GM23338 (cell line): Measurements from ENCODE around the gene AOPEP. TPM values are rescaled to one million over a fixed set of nuclear protein-coding genes. Genes with fewer than 3 reads are reported as not detected.

Experiments
- ATAC-seq: fragments of 200-7000 bp; cut with Tn5 transposase; 3 replicates; pipeline ENCODE4 v1.9.1; 2020
- DNase-seq: peaks from one replicate; pipeline ENCODE4 v3.0.0-alpha.2; 2015; ENCODE audit warnings: low spot score
- H2AFZ ChIP-seq: fragments of 200-600 bp; sonication (generic); 2 replicates; pipeline ENCODE4 v1.8.0; 2016; ENCODE audit warnings: antibody characterized with exemption, mild to moderate bottlenecking, moderate library complexity
- H3F3A ChIP-seq: fragments of 200-600 bp; sonication (generic); replicated peaks from 2 replicates; pipeline ENCODE4 v1.8.0; 2017; ENCODE audit warnings: antibody characterized with exemption, mixed run types, low read depth
- H3K27ac ChIP-seq: fragments of 200-600 bp; sonication (generic); 2 replicates; pipeline ENCODE4 v1.6.1; 2016; ENCODE audit warnings: low read depth
- H3K27me3 ChIP-seq: fragments of 200-600 bp; sonication (generic); 2 replicates; pipeline ENCODE4 v1.8.0; 2016; ENCODE audit warnings: mild to moderate bottlenecking, mixed run types, moderate library complexity; ENCODE audit not compliant: insufficient read depth
- H3K36me3 ChIP-seq: fragments of 200-600 bp; sonication (generic); 2 replicates; pipeline ENCODE4 v1.8.0; 2016; ENCODE audit warnings: mild to moderate bottlenecking; ENCODE audit not compliant: insufficient read depth
- H3K4me1 ChIP-seq: fragments of 200-600 bp; sonication (generic); 2 replicates; pipeline ENCODE4 v1.8.0; 2016; ENCODE audit warnings: mild to moderate bottlenecking, moderate library complexity; ENCODE audit not compliant: insufficient read depth
- H3K4me2 ChIP-seq: fragments of 200-600 bp; sonication (generic); 2 replicates; pipeline ENCODE4 v1.7.1; 2017; ENCODE audit warnings: mixed run types
- H3K4me3 ChIP-seq: fragments of 200-600 bp; sonication (generic); 2 replicates; pipeline ENCODE4 v1.6.1; 2016; ENCODE audit warnings: mixed run types
- H3K79me2 ChIP-seq: fragments of 200-600 bp; sonication (generic); replicated peaks from 2 replicates; pipeline ENCODE4 v1.8.0; 2017; ENCODE audit warnings: mild to moderate bottlenecking; ENCODE audit not compliant: insufficient read depth
- H3K9me2 ChIP-seq: fragments of 200-600 bp; sonication (generic); 2 replicates; pipeline ENCODE4 v1.8.0; 2017; ENCODE audit not compliant: insufficient read depth
- H4K20me1 ChIP-seq: fragments of 200-600 bp; sonication (generic); replicated peaks from 2 replicates; pipeline ENCODE4 v1.8.0; 2017; ENCODE audit warnings: mild to moderate bottlenecking; ENCODE audit not compliant: insufficient read depth
- H3K27ac Mint-ChIP-seq: 2 replicates; pipeline ENCODE4 v1.8.0; 2020; ENCODE audit warnings: inconsistent platforms, mild to moderate bottlenecking, moderate library complexity, mixed read lengths
- H3K27me3 Mint-ChIP-seq: 3 replicates; pipeline ENCODE4 v1.8.0; 2022; ENCODE audit warnings: low read depth, mild to moderate bottlenecking, moderate library complexity, mixed read lengths, inconsistent platforms; ENCODE audit not compliant: insufficient read depth, poor library complexity
- H3K36me3 Mint-ChIP-seq: 3 replicates; pipeline ENCODE4 v1.8.0; 2021; ENCODE audit warnings: low read depth, mild to moderate bottlenecking, inconsistent platforms, moderate library complexity, mixed read lengths
- H3K4me1 Mint-ChIP-seq: 3 replicates; pipeline ENCODE4 v1.8.0; 2020; ENCODE audit warnings: mild to moderate bottlenecking, inconsistent platforms, mixed read lengths
- H3K4me3 Mint-ChIP-seq: 3 replicates; pipeline ENCODE4 v1.8.0; 2021; ENCODE audit warnings: moderate library complexity, mild to moderate bottlenecking, inconsistent platforms, mixed read lengths
- H3K9me3 Mint-ChIP-seq: 3 replicates; pipeline ENCODE4 v1.8.0; 2020; ENCODE audit warnings: moderate library complexity, mild to moderate bottlenecking, inconsistent platforms, mixed read lengths
- CREB1 ChIP-seq: fragments of 250-450 bp; sonication (Bioruptor Pico); IDR thresholded peaks from 2 replicates; pipeline ENCODE4 v1.5.0; 2020; ENCODE audit warnings: low read depth, mild to moderate bottlenecking, moderate library complexity
- CTCF ChIP-seq, 2 experiments: fragments of 200-600 bp in 1 of 2; sonication (generic) in 1 of 2; conservative IDR thresholded peaks; 2 replicates each; pipeline versions ENCODE4 v1.5.1 to v1.6.1; 2016 to 2017; ENCODE audit warnings: antibody characterized with exemption in 2 of 2, low read depth in 2 of 2, mild to moderate bottlenecking in 2 of 2, moderate library complexity in 1 of 2
- ETS1 ChIP-seq: IDR thresholded peaks from 2 replicates; pipeline ENCODE4 v1.6.1; 2016; ENCODE audit warnings: antibody characterized with exemption
- ZNF331 ChIP-seq: fragments of 250-450 bp; sonication (Bioruptor Pico); IDR thresholded peaks from 2 replicates; pipeline ENCODE4 v1.5.0; 2020; ENCODE audit warnings: low read depth, mild to moderate bottlenecking, moderate library complexity
- ZNF462 ChIP-seq: fragments of 250-450 bp; sonication (Bioruptor Pico); IDR thresholded peaks from 2 replicates; pipeline ENCODE4 v1.5.0; 2020; ENCODE audit warnings: mild to moderate bottlenecking, moderate library complexity
- polyA plus RNA-seq: library from polyadenylated mRNA; unstranded; fragments of >200 nt; fragmentation: Nextera tagmentation; extraction: Ambion mirVana; gene quantifications from 2 replicates; pipeline ENCODE4 v1.2.1, GENCODE V29; 2016
- total RNA-seq: library from RNA; depleted of rRNA; stranded (reverse); fragments of >200 nt; shearing (Covaris generic); gene quantifications from 2 replicates; pipeline ENCODE4 v1.2.3, GENCODE V29; 2014

Gene AOPEP
- total and polyA plus RNA-seq, 2 experiments from 2014 or later, result 7.0 to 16.5 TPM

GRCh38 chr9:94821098-94821887, 94.8 kb downstream of the AOPEP start (continued):
- TF ChIP-seq ZNF462, result no peak
- no peak for TF ChIP-seq CREB1 (CRISPR knock-in tag)

DNA sequence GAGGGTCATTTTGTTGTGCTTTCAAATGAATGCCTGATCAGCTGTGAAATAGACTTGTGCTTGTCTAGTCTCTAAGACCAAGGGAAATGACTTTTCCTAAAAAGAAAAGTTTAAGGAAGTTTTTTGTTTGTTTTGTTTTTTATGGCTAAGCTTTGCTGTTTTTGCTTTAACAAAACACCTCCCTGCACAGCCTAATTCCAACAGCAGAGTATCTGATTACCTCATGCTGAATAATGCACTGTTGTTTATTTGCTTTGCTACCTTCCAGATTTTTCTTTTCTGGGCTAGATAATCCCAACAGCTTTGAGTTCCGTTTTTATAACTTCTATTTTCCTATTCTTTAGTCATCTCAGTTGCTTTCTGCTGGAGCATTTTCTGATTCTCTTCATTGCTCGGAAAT, 95.8 kb downstream of the AOPEP start:
- Histone ChIP-seq H3K36me3 (no peaks in the 10 kb centered on the region), H3K9me2 (no peaks in the 10 kb centered on the region), H3K27me3 (no peaks in the 10 kb centered on the region), H3K4me2 (no peak overlapping the region), H2AFZ (no peak overlapping the region), H3K4me1 (peaks cover 16% of the 10 kb centered on the region), H4K20me1 (no peaks in the 10 kb centered on the region; the same call in 1 of the 2 replicates), H3K79me2 (no peaks in the 10 kb centered on the region), H3K4me3 (no peak overlapping the region), H3K27ac (no peak overlapping the region), H3F3A (no peaks in the 10 kb centered on the region)
- DNase-seq, result no peak
- Mint-ChIP-seq H3K9me3 (no peaks in the 10 kb centered on the region), H3K27me3 (no peaks in the 10 kb centered on the region), H3K27ac (no peak overlapping the region), H3K4me1 (peaks cover 43% of the 10 kb centered on the region), H3K4me3 (no peak overlapping the region), H3K36me3 (0 out of 3 replicates have a peak, but pooled peaks cover 5% of the 10 kb centered on the region)
- no peak for ATAC-seq
- TF ChIP-seq ETS1, result no peak
- no peak for TF ChIP-seq CTCF (conservative IDR thresholded peaks at IDR 0.05; ENCODE audit: low read depth in 2 of 2)
- no peak for TF ChIP-seq ZNF331 (CRISPR knock-in tag)
- TF ChIP-seq ZNF462, result no peak
